ENCODE measurements around the gene MPDZ. TPM values are rescaled to one million over a fixed set of nuclear protein-coding genes. Genes with fewer than 3 reads are reported as not detected.

The MPDZ gene, protein sequence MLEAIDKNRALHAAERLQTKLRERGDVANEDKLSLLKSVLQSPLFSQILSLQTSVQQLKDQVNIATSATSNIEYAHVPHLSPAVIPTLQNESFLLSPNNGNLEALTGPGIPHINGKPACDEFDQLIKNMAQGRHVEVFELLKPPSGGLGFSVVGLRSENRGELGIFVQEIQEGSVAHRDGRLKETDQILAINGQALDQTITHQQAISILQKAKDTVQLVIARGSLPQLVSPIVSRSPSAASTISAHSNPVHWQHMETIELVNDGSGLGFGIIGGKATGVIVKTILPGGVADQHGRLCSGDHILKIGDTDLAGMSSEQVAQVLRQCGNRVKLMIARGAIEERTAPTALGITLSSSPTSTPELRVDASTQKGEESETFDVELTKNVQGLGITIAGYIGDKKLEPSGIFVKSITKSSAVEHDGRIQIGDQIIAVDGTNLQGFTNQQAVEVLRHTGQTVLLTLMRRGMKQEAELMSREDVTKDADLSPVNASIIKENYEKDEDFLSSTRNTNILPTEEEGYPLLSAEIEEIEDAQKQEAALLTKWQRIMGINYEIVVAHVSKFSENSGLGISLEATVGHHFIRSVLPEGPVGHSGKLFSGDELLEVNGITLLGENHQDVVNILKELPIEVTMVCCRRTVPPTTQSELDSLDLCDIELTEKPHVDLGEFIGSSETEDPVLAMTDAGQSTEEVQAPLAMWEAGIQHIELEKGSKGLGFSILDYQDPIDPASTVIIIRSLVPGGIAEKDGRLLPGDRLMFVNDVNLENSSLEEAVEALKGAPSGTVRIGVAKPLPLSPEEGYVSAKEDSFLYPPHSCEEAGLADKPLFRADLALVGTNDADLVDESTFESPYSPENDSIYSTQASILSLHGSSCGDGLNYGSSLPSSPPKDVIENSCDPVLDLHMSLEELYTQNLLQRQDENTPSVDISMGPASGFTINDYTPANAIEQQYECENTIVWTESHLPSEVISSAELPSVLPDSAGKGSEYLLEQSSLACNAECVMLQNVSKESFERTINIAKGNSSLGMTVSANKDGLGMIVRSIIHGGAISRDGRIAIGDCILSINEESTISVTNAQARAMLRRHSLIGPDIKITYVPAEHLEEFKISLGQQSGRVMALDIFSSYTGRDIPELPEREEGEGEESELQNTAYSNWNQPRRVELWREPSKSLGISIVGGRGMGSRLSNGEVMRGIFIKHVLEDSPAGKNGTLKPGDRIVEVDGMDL (N-terminal part only)
- 97.9 and 100 TPM in 2 replicates for total RNA-seq

DNA sequence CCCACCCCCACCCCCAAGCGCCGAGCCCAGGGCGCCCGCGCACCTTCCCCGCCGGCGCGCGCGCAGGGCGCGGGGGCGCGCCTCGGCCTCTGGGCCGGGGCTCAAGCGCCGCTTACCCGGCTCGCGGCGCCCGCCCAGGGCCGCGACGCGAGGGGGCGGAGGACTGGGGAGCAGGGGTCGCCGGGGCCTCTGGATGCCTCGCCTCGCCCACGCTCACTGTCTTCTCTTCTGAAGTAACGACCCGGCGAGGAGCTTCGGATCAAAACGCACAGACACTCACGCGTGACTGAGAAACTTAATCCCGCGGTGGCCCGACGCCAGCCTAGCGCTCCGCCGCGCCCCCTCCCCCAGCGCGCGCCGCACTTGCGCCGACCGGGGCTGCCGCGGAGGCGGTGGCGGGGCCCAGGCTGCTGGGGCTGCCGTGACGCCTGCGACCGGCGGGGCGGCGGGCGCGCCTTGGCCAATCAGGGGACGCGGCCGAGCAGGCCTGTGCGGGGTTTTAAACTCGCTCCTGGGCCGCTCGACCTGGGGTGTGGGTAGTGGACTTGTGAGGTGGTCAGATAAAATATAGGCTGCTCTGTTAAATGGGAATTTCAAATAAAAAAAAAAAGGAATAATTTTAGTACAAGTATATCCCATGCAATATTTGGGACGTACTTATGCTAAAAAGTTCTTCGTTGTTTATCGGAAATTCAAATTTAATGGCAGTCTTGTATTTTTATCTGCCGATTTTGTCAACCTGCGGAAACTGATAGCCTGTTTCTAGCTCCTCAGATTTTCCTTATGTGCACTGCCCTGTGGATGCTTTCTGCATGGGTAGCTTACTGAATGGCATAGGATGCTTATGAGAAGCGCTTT is at the start of gene MPDZ:
TSS of gene MPDZ (minus strand) at position 409 of the 858 bp plus-strand sequence. CDS start 29,377 bp downstream, outside the sequence.

